Urothelium cell line (cell line): ENCODE data around the gene TJP3.

ENCODE experiments used
- DNase-seq: peaks from one replicate; pipeline ENCODE4 v3.0.0; 2011; ENCODE audit warnings: low spot score, mixed read lengths
- FAIRE-seq: peaks from 2 replicates; lab custom pipeline; 2011; peaks lifted over from hg19 to GRCh38; lab: Jason Lieb, UNC

Gene TJP3

GRCh38 chr19:3670796-3671679 is 37.1 kb upstream of the TJP3 start:
- DNase-seq (no peak), FAIRE-seq (no peak)

GRCh38 chr19:3671680-3672574 is 36.3 kb upstream of the TJP3 start:
- DNase-seq = no peak
- no peak for FAIRE-seq

- no peak for FAIRE-seq
- no peak for DNase-seq
Observed at GRCh38 chr19:3672575-3672948, 35.6 kb upstream of the TJP3 start.

- FAIRE-seq (no peak), DNase-seq (no peak)
Observed at GRCh38 chr19:3672993-3673392, 35.2 kb upstream of the TJP3 start.

GRCh38 chr19:3673506-3674439 is 34.4 kb upstream of the TJP3 start:
- FAIRE-seq (no peak), DNase-seq (no peak)

GRCh38 chr19:3674784-3675543 is 33.2 kb upstream of the TJP3 start:
- no peak for FAIRE-seq
- DNase-seq = no peak

- no peak for DNase-seq
- no peak for FAIRE-seq
Observed at GRCh38 chr19:3678188-3678587, 30.0 kb upstream of the TJP3 start.

GRCh38 chr19:3679138-3679537 is 29.0 kb upstream of the TJP3 start:
- DNase-seq = no peak

GRCh38 chr19:3679581-3679980 is 28.6 kb upstream of the TJP3 start:
- DNase-seq (no peak), FAIRE-seq (no peak)

More at GRCh38 chr19:3679138-3679537, 29.0 kb upstream of the TJP3 start:
- FAIRE-seq = no peak

- no peak for FAIRE-seq
- DNase-seq = no peak
Observed at GRCh38 chr19:3680939-3681338, 27.2 kb upstream of the TJP3 start.

- DNase-seq = no peak
- no peak for FAIRE-seq
Observed at GRCh38 chr19:3682286-3682685, 25.9 kb upstream of the TJP3 start.

- DNase-seq (no peak), FAIRE-seq (no peak)
Observed at GRCh38 chr19:3682741-3683404, 25.3 kb upstream of the TJP3 start.

- DNase-seq (no peak), FAIRE-seq (no peak)
Observed at GRCh38 chr19:3683405-3684053, 24.7 kb upstream of the TJP3 start.

GRCh38 chr19:3684054-3684816 is 23.9 kb upstream of the TJP3 start:
- FAIRE-seq (no peak), DNase-seq (no peak)

- no peak for FAIRE-seq
Observed at GRCh38 chr19:3684817-3685410, 23.3 kb upstream of the TJP3 start.

GRCh38 chr19:3687393-3687773 is 20.8 kb upstream of the TJP3 start:
- FAIRE-seq (no peak), DNase-seq (no peak)

More at GRCh38 chr19:3684817-3685410, 23.3 kb upstream of the TJP3 start:
- DNase-seq = no peak

GRCh38 chr19:3687774-3688706 is 20.1 kb upstream of the TJP3 start:
- FAIRE-seq = no peak
- DNase-seq = no peak
